Caco-2 (cell line): ENCODE measurements around the gene CTDSP2. TPM values are rescaled to one million over a fixed set of nuclear protein-coding genes. Genes with fewer than 3 reads are reported as not detected.

Experiments
- BruUV-seq: library from RNA; stranded (reverse); fragments of 400-500 nt; replicated peaks from 2 replicates; lab custom pipeline; 2021; lab: Mats Ljungman, UMichigan
- CTCF ChIA-PET: fragments of 300-600 bp; sonication (Branson Sonifier 250); formaldehyde crosslinking; loops from one replicate; lab custom pipeline; 2022; ENCODE audit warnings: antibody characterized with exemption; lab: Charles Lee
- POLR2A ChIA-PET: fragments of 300-600 bp; sonication (Branson Sonifier 250); formaldehyde crosslinking; loops from one replicate; lab custom pipeline; 2022; ENCODE audit warnings: antibody characterized with exemption; lab: Charles Lee
- DNase-seq, 2 experiments: peaks; one replicate each; pipeline versions ENCODE4 v3.0.0 to v3.0.0-alpha.2; 2020 to 2022
- H3K27me3 ChIP-seq: replicated peaks from 2 replicates; pipeline ENCODE4 v1.6.0; 2011; ENCODE audit warnings: low read length; ENCODE audit not compliant: control insufficient read depth, insufficient read depth
- H3K36me3 ChIP-seq: 2 replicates; pipeline ENCODE4 v1.5.1; 2011; ENCODE audit warnings: low read length; ENCODE audit not compliant: control insufficient read depth, insufficient read depth
- H3K4me1 ChIP-seq: fragments of 250-450 bp; sonication (Bioruptor Pico); 2 replicates; pipeline ENCODE4 v1.5.1; 2020; ENCODE audit warnings: mild to moderate bottlenecking
- H3K4me3 ChIP-seq: 2 replicates; pipeline ENCODE4 v1.5.1; 2011; ENCODE audit warnings: low read depth, mild to moderate bottlenecking, control low read depth, low read length
- H3K9me3 ChIP-seq: fragments of 250-450 bp; sonication (Bioruptor Pico); 2 replicates; pipeline ENCODE4 v1.5.1; 2020; ENCODE audit warnings: mild to moderate bottlenecking, moderate library complexity
- H3K27ac Mint-ChIP-seq: one replicate; pipeline ENCODE4 v1.8.0; 2022; ENCODE audit warnings: mixed read lengths; ENCODE audit not compliant: unreplicated experiment
- H3K27me3 Mint-ChIP-seq: one replicate; pipeline ENCODE4 v1.8.0; 2022; ENCODE audit warnings: mixed read lengths; ENCODE audit not compliant: insufficient read depth, unreplicated experiment
- H3K36me3 Mint-ChIP-seq: one replicate; pipeline ENCODE4 v1.8.0; 2022; ENCODE audit warnings: mild to moderate bottlenecking, mixed read lengths; ENCODE audit not compliant: insufficient read depth, unreplicated experiment
- H3K4me1 Mint-ChIP-seq: one replicate; pipeline ENCODE4 v1.8.0; 2022; ENCODE audit warnings: low read depth, mixed read lengths; ENCODE audit not compliant: unreplicated experiment
- H3K4me3 Mint-ChIP-seq: one replicate; pipeline ENCODE4 v1.8.0; 2022; ENCODE audit warnings: mild to moderate bottlenecking, moderate library complexity, mixed read lengths; ENCODE audit not compliant: unreplicated experiment
- H3K9me3 Mint-ChIP-seq: one replicate; pipeline ENCODE4 v1.8.0; 2022; ENCODE audit warnings: mixed read lengths; ENCODE audit not compliant: unreplicated experiment
- CTCF ChIP-seq, 2 experiments: fragments of 200-600 bp in 1 of 2; IDR thresholded peaks; 1 replicate in 1 of 2; 2 replicates in 1 of 2; pipeline versions ENCODE4 v1.5.1 to v1.8.0; 2011 to 2022; ENCODE audit warnings: antibody characterized with exemption in 1 of 2, control low read depth in 1 of 2, inconsistent platforms in 1 of 2, low read depth in 1 of 2, low read length in 1 of 2, mild to moderate bottlenecking in 1 of 2, moderate library complexity in 1 of 2; ENCODE audit not compliant: insufficient read depth in 1 of 2, severe bottlenecking in 1 of 2, unreplicated experiment in 1 of 2
- intact Hi-C: fragments of 100-400 bp; cut with micrococcal nuclease; formaldehyde crosslinking; loops from one replicate; pipeline ENCODE4 v1.10.0; 2022; ENCODE audit not compliant: unreplicated experiment
- total RNA-seq: library from RNA; stranded (reverse); gene quantifications from 2 replicates; pipeline ENCODE4 v1.2.3, GENCODE V29; 2022

Gene CTDSP2
- total RNA-seq, 1 experiment from 2014 or later: 117 TPM

GRCh38 chr12:57877876-57878275 is 31.3 kb upstream of the CTDSP2 start:
- no peaks in the 10 kb centered on the region for H3K9me3 Mint-ChIP-seq
- no peak overlapping the region for H3K27ac Mint-ChIP-seq
- Histone ChIP-seq H3K4me3 (no peak overlapping the region), H3K27me3 (no peaks in the 10 kb centered on the region), H3K4me1 (no peaks in the 10 kb centered on the region), H3K36me3 (no peaks in the 10 kb centered on the region), H3K9me3 (no peaks in the 10 kb centered on the region)
- H3K4me3 Mint-ChIP-seq: no peak overlapping the region
- H3K27me3 Mint-ChIP-seq: no peaks in the 10 kb centered on the region
- POLR2A ChIA-PET: no interaction called here
- intact Hi-C loops: no loop called here
- CTCF ChIA-PET: no interaction called here
- no TSS peak for BruUV-seq
- no peak for TF ChIP-seq CTCF (IDR thresholded peaks at IDR 0.05; ENCODE audit: insufficient read depth in 1 of 2, low read depth in 1 of 2, low read length in 1 of 2, severe bottlenecking in 1 of 2, unreplicated experiment in 1 of 2)
- H3K4me1 Mint-ChIP-seq: no peaks in the 10 kb centered on the region
- no peaks in the 10 kb centered on the region for H3K36me3 Mint-ChIP-seq
- no peak for DNase-seq

- intact Hi-C loops: no loop called here
- Histone ChIP-seq H3K4me3 (no peak overlapping the region), H3K9me3 (no peaks in the 10 kb centered on the region), H3K4me1 (no peaks in the 10 kb centered on the region), H3K27me3 (no peaks in the 10 kb centered on the region), H3K36me3 (no peaks in the 10 kb centered on the region)
- ChIA-PET CTCF (no interaction called here), POLR2A (no interaction called here)
- Mint-ChIP-seq H3K4me1 (no peaks in the 10 kb centered on the region), H3K36me3 (no peaks in the 10 kb centered on the region), H3K9me3 (no peaks in the 10 kb centered on the region), H3K4me3 (no peak overlapping the region), H3K27ac (no peak overlapping the region), H3K27me3 (no peaks in the 10 kb centered on the region)
- no TSS peak for BruUV-seq
- no peak for TF ChIP-seq CTCF (IDR thresholded peaks at IDR 0.05; ENCODE audit: insufficient read depth in 1 of 2, low read depth in 1 of 2, low read length in 1 of 2, severe bottlenecking in 1 of 2, unreplicated experiment in 1 of 2)
- DNase-seq: no peak
These were observed 29.4 kb upstream of the CTDSP2 start for GRCh38 chr12:57875753-57876547.

GRCh38 chr12:57874166-57875108 is 27.9 kb upstream of the CTDSP2 start:
- ChIA-PET CTCF (no interaction called here), POLR2A (no interaction called here)
- H3K4me3 ChIP-seq: no peak overlapping the region
- no peaks in the 10 kb centered on the region for H3K36me3 ChIP-seq
- no peak for TF ChIP-seq CTCF (IDR thresholded peaks at IDR 0.05; ENCODE audit: insufficient read depth in 1 of 2, low read depth in 1 of 2, low read length in 1 of 2, severe bottlenecking in 1 of 2, unreplicated experiment in 1 of 2)
- intact Hi-C loops: no loop called here
- no peaks in the 10 kb centered on the region for H3K27me3 ChIP-seq
- H3K27ac Mint-ChIP-seq: no peak overlapping the region
- no peak overlapping the region for H3K4me3 Mint-ChIP-seq
- no peaks in the 10 kb centered on the region for H3K4me1 ChIP-seq
- no peaks in the 10 kb centered on the region for H3K36me3 Mint-ChIP-seq
- no peaks in the 10 kb centered on the region for H3K9me3 Mint-ChIP-seq
- DNase-seq: no peak
- no peaks in the 10 kb centered on the region for H3K9me3 ChIP-seq
- H3K4me1 Mint-ChIP-seq: no peaks in the 10 kb centered on the region
- no TSS peak for BruUV-seq
- H3K27me3 Mint-ChIP-seq: no peaks in the 10 kb centered on the region
